Lower leg skin (tissue), 3 donors: ENCODE data around the gene PTGR3.

ENCODE experiments used
- CTCF ChIP-seq, 3 donors: fragments of 450-650 bp; IDR thresholded peaks; one replicate each; pipeline ENCODE4 v1.5.1; 2016; ENCODE audit warnings: antibody characterized with exemption in 3 of 3, mild to moderate bottlenecking in 3 of 3, moderate library complexity in 2 of 3
- POLR2A ChIP-seq, 2 donors: fragments of 450-650 bp; IDR thresholded peaks; one replicate each; pipeline ENCODE4 v1.6.1; 2016 to 2017; ENCODE audit warnings: antibody characterized with exemption in 2 of 2, mild to moderate bottlenecking in 1 of 2, moderate library complexity in 1 of 2

- TF ChIP-seq CTCF (IDR thresholded peaks at IDR 0.05): no peak
- TF ChIP-seq POLR2A (IDR thresholded peaks at IDR 0.05): no peak
These were observed 2.2 kb upstream of the PTGR3 start for GRCh38 chr18:75211002-75211621.
